ENCODE data around the gene ERCC1.

Gene ERCC1

DNA sequence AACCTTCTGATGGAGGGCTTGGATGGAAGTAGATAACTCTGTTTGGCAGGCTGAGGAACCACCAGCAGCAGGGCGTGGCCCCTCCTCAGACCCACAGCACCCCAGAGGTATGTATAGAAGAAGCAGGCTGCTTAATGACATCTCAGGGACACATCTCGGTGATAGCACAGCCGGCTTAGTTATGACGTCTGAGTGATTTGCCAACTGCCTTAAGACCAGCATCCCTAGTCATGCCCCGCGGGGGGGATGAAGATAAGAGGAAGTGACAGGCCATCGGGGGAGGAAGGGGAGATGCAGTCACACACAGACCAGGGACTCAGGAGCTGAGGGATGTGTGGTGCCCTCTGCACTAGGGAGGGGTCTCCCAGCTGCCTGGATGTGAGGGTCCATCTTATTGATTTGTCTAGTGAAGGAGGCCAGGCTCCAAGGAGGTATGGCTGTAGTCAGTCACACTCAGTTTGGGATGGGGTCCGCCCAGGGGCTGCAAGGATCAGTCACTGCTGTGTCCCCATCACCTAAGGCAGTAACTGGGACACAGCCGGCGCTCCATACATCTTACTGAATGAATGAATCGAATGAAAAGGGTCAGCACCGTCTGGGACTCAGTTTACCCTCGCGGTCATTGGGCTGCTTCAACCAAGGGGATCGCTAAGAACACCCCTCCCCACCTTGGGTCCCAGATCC lies 19.2 kb upstream of the ERCC1 start:
- WGBS, 2 donors (ENCODE audit: extremely low coverage in 2 of 2, insufficient read length in 2 of 2, insufficient replicate concordance in 1 of 2), result no CpG with 5 or more reads among the region's 15 CpGs

DNA sequence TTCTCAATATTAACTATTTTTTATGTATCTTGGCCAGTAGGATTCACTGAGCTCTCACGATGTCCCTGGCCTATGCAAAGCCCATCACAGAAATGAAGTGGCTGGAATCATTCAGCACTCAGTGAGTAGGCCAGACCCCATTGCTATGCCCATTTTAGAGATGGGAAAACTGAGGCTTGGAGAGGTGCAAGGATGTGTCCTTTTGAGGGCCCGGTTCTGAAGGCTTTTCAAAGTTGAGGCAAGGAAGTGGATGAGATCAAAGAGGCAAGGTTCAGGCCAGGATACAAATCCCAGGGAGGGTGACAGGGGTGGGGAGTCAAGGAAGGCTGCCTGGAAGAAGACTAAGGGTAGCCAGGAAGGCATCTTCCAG lies 18.7 kb upstream of the ERCC1 start:
- Histone ChIP-seq H3K14ac (ENCODE audit: low read length) (no peak overlapping the region), H3K27ac (replicated peaks; ENCODE audit: low read length) (no peak overlapping the region), H2BK15ac (ENCODE audit: low read length) (no peak overlapping the region), H3K4ac (ENCODE audit: low read length) (no peak overlapping the region), H4K91ac (ENCODE audit: low read depth, low read length, poor library complexity) (no peak overlapping the region), H2AFZ (ENCODE audit: low read length) (no peak overlapping the region), H3K9ac (ENCODE audit: low read depth, low read length, poor library complexity) (no peak overlapping the region), H3K27me3 (ENCODE audit: control insufficient read depth in 3 of 3, insufficient read depth in 3 of 3, low read depth in 1 of 3, low read length in 3 of 3) (no peaks in the 10 kb centered on the region), H3K18ac (ENCODE audit: low read length) (no peak overlapping the region), H3K9me3 (replicated peaks in 1 of 2; ENCODE audit: control insufficient read depth in 2 of 2, insufficient read depth in 1 of 2, low read depth in 1 of 2, low read length in 2 of 2) (no peaks in the 10 kb centered on the region), H2AK5ac (ENCODE audit: low read depth, low read length) (no peak overlapping the region), H3K4me1 (ENCODE audit: control insufficient read depth in 2 of 2, insufficient read depth in 1 of 2, low read depth in 1 of 2, low read length in 2 of 2) (peaks cover 14 to 24% of the 10 kb centered on the region in 2 donors), H3K36me3 (replicated peaks in 1 of 2; ENCODE audit: control insufficient read depth in 2 of 2, insufficient read depth in 2 of 2, low read length in 2 of 2) (no peaks in the 10 kb centered on the region), H3K23ac (ENCODE audit: low read depth, low read length, poor library complexity) (no peak overlapping the region), H3K4me3 (ENCODE audit: low read length in 2 of 2) (no peak overlapping the region), H4K8ac (ENCODE audit: low read depth, low read length) (no peak overlapping the region), H2BK120ac (ENCODE audit: low read depth, low read length) (no peak overlapping the region), H2BK5ac (ENCODE audit: low read length) (no peak overlapping the region), H3K79me1 (ENCODE audit: low read depth, low read length) (no peaks in the 10 kb centered on the region), H2BK12ac (ENCODE audit: low read length) (no peak overlapping the region), H3K4me2 (ENCODE audit: insufficient read depth, low read length, poor library complexity, severe bottlenecking) (no peak overlapping the region)
- no peak for DNase-seq (ENCODE audit: low spot score)
- no CpG with 5 or more reads among the region's 2 CpGs for WGBS, 2 donors (ENCODE audit: extremely low coverage in 2 of 2, insufficient read length in 2 of 2, insufficient replicate concordance in 1 of 2)

More for the DNA sequence above, 19.2 kb upstream of the ERCC1 start:
- H3K4me2 ChIP-seq (ENCODE audit: insufficient read depth, low read length, poor library complexity, severe bottlenecking), result peak overlapping the region; percentile 92
- no peak for DNase-seq (ENCODE audit: low spot score)
- H3K23ac ChIP-seq (ENCODE audit: low read depth, low read length, poor library complexity), result no peak overlapping the region
- H3K4ac ChIP-seq (ENCODE audit: low read length), result no peak overlapping the region
- H2BK5ac ChIP-seq (ENCODE audit: low read length), result peak overlapping the region; percentile 79
- no peak overlapping the region for H4K8ac ChIP-seq (ENCODE audit: low read depth, low read length)
- H2BK15ac ChIP-seq (ENCODE audit: low read length), result no peak overlapping the region
- peak overlapping the region; percentile 84 for H2AFZ ChIP-seq (ENCODE audit: low read length)
- peak overlapping the region; percentile 4 for H2AK5ac ChIP-seq (ENCODE audit: low read depth, low read length)
- peak overlapping the region; percentile 27 for H3K18ac ChIP-seq (ENCODE audit: low read length)
- no peaks in the 10 kb centered on the region for H3K36me3 ChIP-seq (replicated peaks in 1 of 2; ENCODE audit: control insufficient read depth in 2 of 2, insufficient read depth in 2 of 2, low read length in 2 of 2)
- H3K14ac ChIP-seq (ENCODE audit: low read length), result no peak overlapping the region
- H3K9me3 ChIP-seq (replicated peaks in 1 of 2; ENCODE audit: control insufficient read depth in 2 of 2, insufficient read depth in 1 of 2, low read depth in 1 of 2, low read length in 2 of 2), result no peaks in the 10 kb centered on the region
- peak overlapping the region; percentile 65 to 72 for H3K4me3 ChIP-seq (ENCODE audit: low read length in 2 of 2)
- no peak overlapping the region for H2BK12ac ChIP-seq (ENCODE audit: low read length)
- peak overlapping the region; percentile 71 for H3K9ac ChIP-seq (ENCODE audit: low read depth, low read length, poor library complexity)
- H3K27ac ChIP-seq (replicated peaks; ENCODE audit: low read length), result peak overlapping the region; percentile 11
- H3K79me1 ChIP-seq (ENCODE audit: low read depth, low read length), result no peaks in the 10 kb centered on the region
- H2BK120ac ChIP-seq (ENCODE audit: low read depth, low read length), result no peak overlapping the region
- peaks cover 14 to 24% of the 10 kb centered on the region in 2 donors for H3K4me1 ChIP-seq (ENCODE audit: control insufficient read depth in 2 of 2, insufficient read depth in 1 of 2, low read depth in 1 of 2, low read length in 2 of 2)
- no peak overlapping the region for H4K91ac ChIP-seq (ENCODE audit: low read depth, low read length, poor library complexity)
- no peaks in the 10 kb centered on the region for H3K27me3 ChIP-seq (ENCODE audit: control insufficient read depth in 3 of 3, insufficient read depth in 3 of 3, low read depth in 1 of 3, low read length in 3 of 3)

DNA sequence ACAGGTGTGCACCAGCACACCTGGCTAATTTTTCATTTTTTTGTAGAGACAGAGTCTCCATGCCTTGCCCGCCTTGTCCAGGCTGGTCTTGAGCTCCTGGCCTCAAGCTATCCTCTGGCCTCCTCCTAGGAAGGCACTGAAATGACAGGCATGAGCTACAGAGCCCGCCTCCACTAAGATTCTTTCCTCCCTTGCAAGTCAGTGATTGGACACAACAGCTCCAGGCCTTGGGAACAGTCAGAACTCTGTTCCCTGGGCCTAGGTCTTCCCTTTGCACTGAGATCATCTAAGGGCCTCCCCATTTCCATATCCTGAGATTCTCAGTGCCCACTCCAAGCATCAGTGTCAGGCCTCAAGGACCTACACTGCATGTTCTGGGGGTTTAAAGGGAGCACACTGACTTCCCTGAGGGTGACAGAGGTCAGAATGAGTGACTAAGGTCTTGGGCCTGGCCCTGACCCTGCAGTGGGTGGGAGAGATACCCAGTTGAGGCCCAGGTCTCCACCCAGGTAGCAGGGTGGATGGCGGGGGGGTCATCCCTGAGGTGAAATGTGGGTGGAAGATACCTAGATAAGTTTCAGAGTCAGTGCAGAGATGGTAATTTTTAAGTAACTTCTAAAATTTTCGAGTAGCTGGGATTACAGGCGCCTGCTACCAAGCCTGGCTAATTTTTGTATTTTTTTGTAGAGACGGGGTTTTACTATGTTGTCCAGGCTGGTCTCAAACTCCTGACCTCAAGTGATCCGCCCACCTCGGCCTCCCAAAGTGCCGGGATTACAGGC lies 17.3 kb upstream of the ERCC1 start:
- H3K36me3 ChIP-seq (replicated peaks in 1 of 2; ENCODE audit: control insufficient read depth in 2 of 2, insufficient read depth in 2 of 2, low read length in 2 of 2), result no peaks in the 10 kb centered on the region
- H4K91ac ChIP-seq (ENCODE audit: low read depth, low read length, poor library complexity), result no peak overlapping the region
- H4K8ac ChIP-seq (ENCODE audit: low read depth, low read length), result no peak overlapping the region
- H3K27ac ChIP-seq (replicated peaks; ENCODE audit: low read length), result no peak overlapping the region
- no CpG with 5 or more reads among the region's 9 CpGs for WGBS, 2 donors (ENCODE audit: extremely low coverage in 2 of 2, insufficient read length in 2 of 2, insufficient replicate concordance in 1 of 2)
- peak overlapping the region; percentile 11 for H2BK12ac ChIP-seq (ENCODE audit: low read length)
- no peak overlapping the region for H3K4me2 ChIP-seq (ENCODE audit: insufficient read depth, low read length, poor library complexity, severe bottlenecking)
- H3K4ac ChIP-seq (ENCODE audit: low read length), result no peak overlapping the region
- H2BK15ac ChIP-seq (ENCODE audit: low read length), result no peak overlapping the region
- H3K4me3 ChIP-seq (ENCODE audit: low read length in 2 of 2), result no peak overlapping the region
- no peak overlapping the region for H2AK5ac ChIP-seq (ENCODE audit: low read depth, low read length)
- no peak overlapping the region for H3K23ac ChIP-seq (ENCODE audit: low read depth, low read length, poor library complexity)
- no peak overlapping the region for H2BK5ac ChIP-seq (ENCODE audit: low read length)
- no peak overlapping the region for H3K9ac ChIP-seq (ENCODE audit: low read depth, low read length, poor library complexity)
- peak overlapping the region; percentile 78 for H3K18ac ChIP-seq (ENCODE audit: low read length)
- H3K79me1 ChIP-seq (ENCODE audit: low read depth, low read length), result no peaks in the 10 kb centered on the region
- no peak overlapping the region for H3K14ac ChIP-seq (ENCODE audit: low read length)
- no peaks in the 10 kb centered on the region for H3K27me3 ChIP-seq (ENCODE audit: control insufficient read depth in 3 of 3, insufficient read depth in 3 of 3, low read depth in 1 of 3, low read length in 3 of 3)
- peak overlapping the region; percentile 18 for H2AFZ ChIP-seq (ENCODE audit: low read length)
- H2BK120ac ChIP-seq (ENCODE audit: low read depth, low read length), result no peak overlapping the region
- no peaks in the 10 kb centered on the region for H3K9me3 ChIP-seq (replicated peaks in 1 of 2; ENCODE audit: control insufficient read depth in 2 of 2, insufficient read depth in 1 of 2, low read depth in 1 of 2, low read length in 2 of 2)
- peaks cover 14 to 24% of the 10 kb centered on the region in 2 donors for H3K4me1 ChIP-seq (ENCODE audit: control insufficient read depth in 2 of 2, insufficient read depth in 1 of 2, low read depth in 1 of 2, low read length in 2 of 2)
- no peak for DNase-seq (ENCODE audit: low spot score)

DNA sequence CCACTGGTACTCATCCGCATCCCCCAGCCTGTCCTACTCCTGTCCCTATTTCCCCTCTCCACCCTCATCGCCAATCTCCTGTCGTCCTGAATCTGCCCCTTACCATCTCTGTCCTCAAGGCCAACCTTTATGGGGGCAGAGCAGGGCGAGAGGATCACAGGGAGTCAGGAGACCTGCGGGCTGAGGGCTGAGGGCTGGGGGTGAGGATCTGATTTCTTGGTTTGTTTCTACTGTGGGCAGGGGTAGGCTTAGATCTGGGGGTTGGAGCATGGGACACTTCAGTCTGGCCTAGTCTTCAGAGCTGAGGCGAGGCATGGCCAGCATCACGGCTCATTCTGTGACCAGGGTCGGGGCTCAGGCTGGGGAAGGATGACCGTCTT lies 16.5 kb upstream of the ERCC1 start:
- Histone ChIP-seq H3K9ac (ENCODE audit: low read depth, low read length, poor library complexity) (peak overlapping the region; percentile 79), H3K4ac (ENCODE audit: low read length) (no peak overlapping the region), H3K79me1 (ENCODE audit: low read depth, low read length) (no peaks in the 10 kb centered on the region), H3K4me1 (ENCODE audit: control insufficient read depth in 2 of 2, insufficient read depth in 1 of 2, low read depth in 1 of 2, low read length in 2 of 2) (peaks cover 14 to 24% of the 10 kb centered on the region in 2 donors), H2BK5ac (ENCODE audit: low read length) (peak overlapping the region; percentile 59), H3K4me2 (ENCODE audit: insufficient read depth, low read length, poor library complexity, severe bottlenecking) (peak overlapping the region; percentile 60), H3K18ac (ENCODE audit: low read length) (peak overlapping the region; percentile 98), H2BK120ac (ENCODE audit: low read depth, low read length) (no peak overlapping the region), H4K91ac (ENCODE audit: low read depth, low read length, poor library complexity) (no peak overlapping the region), H3K14ac (ENCODE audit: low read length) (peak overlapping the region; percentile 92), H4K8ac (ENCODE audit: low read depth, low read length) (peak overlapping the region; percentile 98), H2BK15ac (ENCODE audit: low read length) (peak overlapping the region; percentile 35), H3K9me3 (replicated peaks in 1 of 2; ENCODE audit: control insufficient read depth in 2 of 2, insufficient read depth in 1 of 2, low read depth in 1 of 2, low read length in 2 of 2) (no peaks in the 10 kb centered on the region), H2AK5ac (ENCODE audit: low read depth, low read length) (no peak overlapping the region), H3K27ac (replicated peaks; ENCODE audit: low read length) (no peak overlapping the region), H2BK12ac (ENCODE audit: low read length) (no peak overlapping the region), H3K27me3 (ENCODE audit: control insufficient read depth in 3 of 3, insufficient read depth in 3 of 3, low read depth in 1 of 3, low read length in 3 of 3) (no peaks in the 10 kb centered on the region), H3K36me3 (replicated peaks in 1 of 2; ENCODE audit: control insufficient read depth in 2 of 2, insufficient read depth in 2 of 2, low read length in 2 of 2) (no peaks in the 10 kb centered on the region), H2AFZ (ENCODE audit: low read length) (peak overlapping the region; percentile 96), H3K4me3 (ENCODE audit: low read length in 2 of 2) (peak overlapping the region; percentile 55 to 89), H3K23ac (ENCODE audit: low read depth, low read length, poor library complexity) (peak overlapping the region; percentile 61)
- DNase-seq (ENCODE audit: low spot score), result no peak
- WGBS, 2 donors (ENCODE audit: extremely low coverage in 2 of 2, insufficient read length in 2 of 2, insufficient replicate concordance in 1 of 2), result no CpG with 5 or more reads among the region's 9 CpGs
